ENCODE results near the gene TMEM52. TPM values are rescaled to one million over a fixed set of nuclear protein-coding genes. Genes with fewer than 3 reads are reported as not detected.
A peak's percentile ranks its signal among the peaks of the same experiment; 100 is the strongest.

The TMEM52 gene
- total RNA-seq, 1 experiment from 2014 or later, result 6.4 TPM

GRCh38 chr1:1894354-1895059, 24.6 kb downstream of the TMEM52 start:
- Mint-ChIP-seq H3K4me1 (ENCODE audit: low read depth, unreplicated experiment) (no peaks in the 10 kb centered on the region), H3K36me3 (ENCODE audit: insufficient read depth, unreplicated experiment) (peaks cover 18% of the 10 kb centered on the region), H3K27me3 (ENCODE audit: insufficient read depth, unreplicated experiment) (no peaks in the 10 kb centered on the region), H3K27ac (ENCODE audit: unreplicated experiment) (peak overlapping the region; percentile 45), H3K9me3 (ENCODE audit: unreplicated experiment) (no peaks in the 10 kb centered on the region), H3K4me3 (ENCODE audit: unreplicated experiment) (peak overlapping the region; percentile 40)
- H3K4me1 ChIP-seq, result peaks cover 48% of the 10 kb centered on the region
- H3K27me3 ChIP-seq (replicated peaks; ENCODE audit: control insufficient read depth, insufficient read depth, low read length), result no peaks in the 10 kb centered on the region
- no peak for TF ChIP-seq CTCF (IDR thresholded peaks at IDR 0.05; ENCODE audit: insufficient read depth in 1 of 2, low read depth in 1 of 2, low read length in 1 of 2, severe bottlenecking in 1 of 2, unreplicated experiment in 1 of 2)
- DNase-seq, result peak; percentile 52 to 85
- ChIA-PET CTCF (interaction anchor here (0.6 to 1.4 kb wide), 3 partner anchors 11 to 36 kb away, joined by 3 to 5 read pairs (median 4); no protein-coding TSS in a partner anchor), POLR2A (interaction anchor here (0.5 kb wide), 1 partner anchor 146 kb away, joined by 3 read pairs; no protein-coding TSS in a partner anchor)
- no peaks in the 10 kb centered on the region for H3K9me3 ChIP-seq
- H3K4me3 ChIP-seq (ENCODE audit: low read depth, low read length), result no peak overlapping the region
- intact Hi-C loops (cut with micrococcal nuclease; ENCODE audit: unreplicated experiment), result loop anchor here (1.0 kb wide), 1 partner anchor 12 kb away; no protein-coding TSS in a partner anchor
- BruUV-seq (replicated peaks), result no TSS peak
- no peaks in the 10 kb centered on the region for H3K36me3 ChIP-seq (ENCODE audit: control insufficient read depth, insufficient read depth, low read length)

GRCh38 chr1:1893997-1894353, 25.1 kb downstream of the TMEM52 start:
- Mint-ChIP-seq H3K9me3 (ENCODE audit: unreplicated experiment) (no peaks in the 10 kb centered on the region), H3K27me3 (ENCODE audit: insufficient read depth, unreplicated experiment) (no peaks in the 10 kb centered on the region), H3K36me3 (ENCODE audit: insufficient read depth, unreplicated experiment) (peaks cover 21% of the 10 kb centered on the region), H3K4me1 (ENCODE audit: low read depth, unreplicated experiment) (peaks cover 3% of the 10 kb centered on the region), H3K4me3 (ENCODE audit: unreplicated experiment) (peak overlapping the region; percentile 40), H3K27ac (ENCODE audit: unreplicated experiment) (peak overlapping the region; percentile 45)
- H3K27me3 ChIP-seq (replicated peaks; ENCODE audit: control insufficient read depth, insufficient read depth, low read length), result no peaks in the 10 kb centered on the region
- ChIA-PET POLR2A (interaction anchor here (0.5 kb wide), 1 partner anchor 147 kb away, joined by 3 read pairs; no protein-coding TSS in a partner anchor), CTCF (interaction anchor here (1.0 kb wide), 1 partner anchor 12 kb away, joined by 4 read pairs; no protein-coding TSS in a partner anchor)
- no peak for TF ChIP-seq CTCF (IDR thresholded peaks at IDR 0.05; ENCODE audit: insufficient read depth in 1 of 2, low read depth in 1 of 2, low read length in 1 of 2, severe bottlenecking in 1 of 2, unreplicated experiment in 1 of 2)
- no peak for DNase-seq
- intact Hi-C loops (cut with micrococcal nuclease; ENCODE audit: unreplicated experiment), result loop anchor here (1.0 kb wide), 1 partner anchor 12 kb away; no protein-coding TSS in a partner anchor
- H3K36me3 ChIP-seq (ENCODE audit: control insufficient read depth, insufficient read depth, low read length), result no peaks in the 10 kb centered on the region
- BruUV-seq (replicated peaks), result no TSS peak
- peaks cover 51% of the 10 kb centered on the region for H3K4me1 ChIP-seq
- H3K9me3 ChIP-seq, result no peaks in the 10 kb centered on the region
- H3K4me3 ChIP-seq (ENCODE audit: low read depth, low read length), result no peak overlapping the region

GRCh38 chr1:1893291-1893985, 25.6 kb downstream of the TMEM52 start:
- H3K4me1 ChIP-seq, result peaks cover 56% of the 10 kb centered on the region
- peaks cover 6% of the 10 kb centered on the region for H3K4me1 Mint-ChIP-seq (ENCODE audit: low read depth, unreplicated experiment)
- no peaks in the 10 kb centered on the region for H3K9me3 ChIP-seq
- H3K27me3 Mint-ChIP-seq (ENCODE audit: insufficient read depth, unreplicated experiment), result no peaks in the 10 kb centered on the region
- H3K4me3 ChIP-seq (ENCODE audit: low read depth, low read length), result no peak overlapping the region
- no TSS peak for BruUV-seq (replicated peaks)
- DNase-seq, result no peak
- H3K27me3 ChIP-seq (replicated peaks; ENCODE audit: control insufficient read depth, insufficient read depth, low read length), result no peaks in the 10 kb centered on the region
- no peaks in the 10 kb centered on the region for H3K36me3 ChIP-seq (ENCODE audit: control insufficient read depth, insufficient read depth, low read length)
- H3K4me3 Mint-ChIP-seq (ENCODE audit: unreplicated experiment), result peak overlapping the region; percentile 96
- no peaks in the 10 kb centered on the region for H3K9me3 Mint-ChIP-seq (ENCODE audit: unreplicated experiment)
- TF ChIP-seq CTCF (IDR thresholded peaks at IDR 0.05; ENCODE audit: insufficient read depth in 1 of 2, low read depth in 1 of 2, low read length in 1 of 2, severe bottlenecking in 1 of 2, unreplicated experiment in 1 of 2), result no peak
- H3K36me3 Mint-ChIP-seq (ENCODE audit: insufficient read depth, unreplicated experiment), result peaks cover 25% of the 10 kb centered on the region
- intact Hi-C loops (cut with micrococcal nuclease; ENCODE audit: unreplicated experiment), result no loop called here
- peak overlapping the region; percentile 45 for H3K27ac Mint-ChIP-seq (ENCODE audit: unreplicated experiment)
- ChIA-PET CTCF (interaction anchor here (1.0 kb wide), 1 partner anchor 13 kb away, joined by 4 read pairs; no protein-coding TSS in a partner anchor), POLR2A (no interaction called here)

Measured in Caco-2 (cell line).